Measurements from ENCODE around the gene DUXB. TPM values are rescaled to one million over a fixed set of nuclear protein-coding genes. Genes with fewer than 3 reads are reported as not detected.

Gene DUXB, protein sequence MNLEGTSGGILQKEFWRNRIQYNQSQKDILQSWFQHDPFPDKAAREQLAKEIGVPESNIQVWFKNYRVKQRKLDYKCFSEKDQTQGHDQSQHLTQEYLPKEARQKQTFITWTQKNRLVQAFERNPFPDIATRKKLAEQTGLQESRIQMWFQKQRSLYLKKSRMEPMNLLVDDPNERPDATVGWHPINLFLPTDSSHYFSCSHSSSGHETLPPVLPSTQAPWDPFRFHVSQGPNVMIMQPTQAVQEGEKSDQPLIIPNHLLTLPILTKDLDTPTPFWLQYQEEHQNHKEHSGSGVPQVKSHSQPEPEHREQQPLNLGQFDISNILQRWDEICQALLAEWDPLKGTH
- not detected in 2 replicates for total RNA-seq

DNA sequence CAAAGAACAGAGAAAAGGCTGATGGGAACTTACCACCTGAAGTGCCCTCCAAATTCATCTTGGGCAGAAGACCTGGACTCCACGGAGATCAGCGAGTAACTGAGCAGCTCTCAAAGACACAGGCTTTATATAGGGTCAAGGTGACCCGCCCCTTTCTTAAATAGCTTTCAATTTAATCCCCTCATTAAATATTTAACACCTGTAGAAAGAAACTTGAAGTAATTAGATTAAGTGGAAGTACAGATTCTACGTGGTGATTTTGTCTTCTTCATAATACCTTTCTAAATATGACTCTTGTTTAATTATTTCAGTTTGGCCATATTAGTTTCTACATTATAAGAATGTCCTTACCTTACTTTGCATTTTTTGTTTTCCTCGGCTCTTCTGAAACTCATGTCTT is at the start of gene DUXB:
Gene DUXB (minus strand): TSS at position 101 of the 400 bp plus-strand sequence. CDS start 43 bp downstream, at position 58.

DNA sequence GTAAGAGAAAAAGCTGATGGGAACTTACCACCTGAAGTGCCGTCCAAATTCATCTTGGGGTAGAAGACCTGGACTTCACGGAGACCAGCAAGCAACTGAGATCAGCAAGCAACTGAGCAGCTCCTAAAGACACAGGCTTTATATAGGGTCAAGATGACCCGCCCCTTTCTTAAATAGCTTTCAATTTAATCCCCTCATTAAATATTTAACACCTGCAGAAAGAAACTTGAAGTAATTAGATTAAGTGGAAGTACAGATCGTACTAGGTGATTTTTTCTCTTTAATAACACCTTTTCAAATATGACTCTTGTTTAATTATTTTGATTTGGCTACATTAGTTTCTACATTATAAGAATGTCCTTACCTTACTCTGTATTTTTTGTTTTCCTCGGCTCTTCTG is 25.1 kb upstream of the DUXB start, which contains the start of gene CPHXL:
Gene CPHXL (minus strand): TSS at position 101 of the 400 bp plus-strand sequence. CDS start 48 bp downstream, at position 53.

DNA sequence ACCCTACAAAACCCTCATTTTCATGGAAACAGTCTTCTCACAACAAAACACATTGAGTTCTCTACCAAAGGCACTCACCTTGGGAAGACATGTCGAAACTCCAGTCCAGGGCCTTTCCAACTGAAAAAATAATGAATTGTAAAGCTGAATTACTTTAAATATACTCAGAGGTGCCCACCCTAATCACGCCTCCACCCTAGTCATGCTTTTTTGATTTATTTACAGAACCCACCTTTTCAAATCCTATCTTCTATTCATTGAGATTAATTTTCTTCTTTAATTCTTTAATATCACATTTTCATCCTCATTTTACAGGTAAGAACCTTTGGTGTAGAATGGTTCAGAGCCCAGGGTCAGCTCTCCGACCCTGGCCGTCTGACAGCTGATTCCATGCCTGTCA is 24.4 kb downstream of the DUXB start, which contains the start of gene CPHXL2:
Gene CPHXL2 (minus strand): TSS at position 101 of the 400 bp plus-strand sequence. CDS start 10 bp downstream, at position 91.

DNA sequence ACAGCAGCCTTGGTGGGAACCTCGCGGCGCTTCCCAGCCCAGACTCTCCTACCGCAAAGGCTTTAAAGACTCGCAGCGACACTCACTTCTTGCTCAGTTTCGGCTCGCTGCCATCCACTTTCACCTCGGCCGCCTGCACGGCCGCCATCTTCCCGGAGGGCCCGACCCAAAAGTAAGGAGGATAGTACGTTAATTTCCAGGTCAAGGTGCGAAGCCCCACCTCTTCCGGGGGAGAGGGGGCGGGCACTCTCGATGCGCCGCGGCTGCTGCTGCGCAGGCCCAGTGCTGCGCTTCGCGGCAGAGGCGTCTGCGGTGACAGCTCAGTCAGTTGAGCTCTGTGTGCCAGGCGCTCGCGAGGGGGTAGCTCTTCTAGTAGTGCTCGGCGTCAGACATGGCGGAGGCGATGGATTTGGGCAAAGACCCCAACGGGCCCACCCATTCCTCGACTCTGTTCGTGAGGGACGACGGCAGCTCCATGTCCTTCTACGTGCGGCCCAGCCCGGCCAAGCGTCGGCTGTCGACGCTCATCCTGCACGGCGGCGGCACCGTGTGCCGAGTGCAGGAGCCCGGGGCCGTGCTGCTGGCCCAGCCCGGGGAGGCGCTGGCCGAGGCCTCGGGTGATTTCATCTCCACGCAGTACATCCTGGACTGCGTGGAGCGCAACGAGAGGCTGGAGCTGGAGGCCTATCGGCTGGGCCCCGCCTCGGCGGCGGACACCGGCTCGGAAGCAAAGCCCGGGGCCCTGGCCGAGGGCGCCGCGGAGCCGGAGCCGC is 53.6 kb downstream of the DUXB start, which contains the start of the genes KARS1 and TERF2IP:
Gene KARS1 (minus strand): TSS at position 174 of the 773 bp plus-strand sequence. CDS start 26 bp downstream, at position 148.
Gene TERF2IP (plus strand): TSS at position 282 of the 773 bp plus-strand sequence. CDS start 110 bp downstream, at position 392.

Other genes starting within 250 kb of the DUXB start
- 28.1 and 31.3 TPM in 2 replicates for gene TMEM170A, start 236.8 kb downstream of the DUXB start, total RNA-seq
- gene CHST6, start 206.0 kb downstream of the DUXB start, total RNA-seq = 0.48 and 2.1 TPM in 2 replicates
- not detected in 2 replicates for gene CHST5, start 165.4 kb downstream of the DUXB start, total RNA-seq
- 7.7 and 11.1 TPM in 2 replicates for gene TMEM231, start 145.2 kb downstream of the DUXB start, total RNA-seq
- 20.7 and 24.9 TPM in 2 replicates for gene GABARAPL2, start 135.1 kb downstream of the DUXB start, total RNA-seq
- gene ADAT1, start 78.2 kb downstream of the DUXB start, total RNA-seq = 61.8 and 66.0 TPM in 2 replicates
- 193 and 216 TPM in 2 replicates for gene KARS1, start 53.8 kb downstream of the DUXB start, total RNA-seq
- gene TERF2IP, start 53.7 kb downstream of the DUXB start, total RNA-seq = 27.0 and 35.6 TPM in 2 replicates
- gene CPHXL2, start 24.5 kb downstream of the DUXB start, total RNA-seq = not detected in 2 replicates
- gene CPHXL, start 25.0 kb upstream of the DUXB start, total RNA-seq = not detected in 2 replicates